K562 (cell line): ENCODE measurements around the gene GREB1.

Source experiments
- CHD2 ChIP-seq: IDR thresholded peaks from 2 replicates; pipeline ENCODE4 v1.6.1; 2011; ENCODE audit warnings: low read depth, low read length
- ELF4 ChIP-seq: fragments of 450-650 bp; formaldehyde crosslinking; IDR thresholded peaks from 2 replicates; pipeline ENCODE4 v1.4.0; 2022; ENCODE audit warnings: missing genetic modification characterization
- EP300 ChIP-seq: IDR thresholded peaks from 2 replicates; pipeline ENCODE4 v1.6.1; 2012; ENCODE audit warnings: low read length, improper control_type of control experiment
- FOXO4 ChIP-seq: fragments of 450-650 bp; formaldehyde crosslinking; IDR thresholded peaks from 2 replicates; pipeline ENCODE4 v1.4.0; 2020; ENCODE audit warnings: mild to moderate bottlenecking, moderate library complexity
- STAG1 ChIP-seq: sonication (generic); formaldehyde crosslinking; IDR thresholded peaks from 2 replicates; pipeline ENCODE4 v1.5.0; 2020; ENCODE audit warnings: missing genetic modification reagents, borderline replicate concordance
- TAF1 ChIP-seq: IDR thresholded peaks from 2 replicates; pipeline ENCODE4 v1.6.1; 2011; ENCODE audit warnings: mild to moderate bottlenecking, low read length, moderate library complexity; ENCODE audit not compliant: insufficient read depth, control insufficient read depth, severe bottlenecking; ENCODE audit errors: extremely low read depth
- ZNF274 ChIP-seq: IDR thresholded peaks from 2 replicates; pipeline ENCODE4 v1.6.1; 2011; ENCODE audit warnings: low read depth, mild to moderate bottlenecking, low read length, moderate library complexity, borderline replicate concordance

GRCh38 chr2:11628675-11629074, 94.8 kb downstream of the GREB1 start:
- TF ChIP-seq TAF1 (no peak), FOXO4 (CRISPR knock-in tag) (no peak), ELF4 (CRISPR knock-in tag) (no peak), ZNF274 (no peak), CHD2 (no peak), EP300 (no peak), STAG1 (CRISPR knock-in tag) (no peak)
